ENCODE results near the gene EVA1B. TPM values are rescaled to one million over a fixed set of nuclear protein-coding genes. Genes with fewer than 3 reads are reported as not detected.

EVA1B gene
- total and polyA plus RNA-seq, 10 of the 15 experiments (the other 5 are each of a cell fraction or from before 2014, with no cell fraction given), result 0.15 to 6.4 (median 3.0) TPM; not detected in 2

DNA sequence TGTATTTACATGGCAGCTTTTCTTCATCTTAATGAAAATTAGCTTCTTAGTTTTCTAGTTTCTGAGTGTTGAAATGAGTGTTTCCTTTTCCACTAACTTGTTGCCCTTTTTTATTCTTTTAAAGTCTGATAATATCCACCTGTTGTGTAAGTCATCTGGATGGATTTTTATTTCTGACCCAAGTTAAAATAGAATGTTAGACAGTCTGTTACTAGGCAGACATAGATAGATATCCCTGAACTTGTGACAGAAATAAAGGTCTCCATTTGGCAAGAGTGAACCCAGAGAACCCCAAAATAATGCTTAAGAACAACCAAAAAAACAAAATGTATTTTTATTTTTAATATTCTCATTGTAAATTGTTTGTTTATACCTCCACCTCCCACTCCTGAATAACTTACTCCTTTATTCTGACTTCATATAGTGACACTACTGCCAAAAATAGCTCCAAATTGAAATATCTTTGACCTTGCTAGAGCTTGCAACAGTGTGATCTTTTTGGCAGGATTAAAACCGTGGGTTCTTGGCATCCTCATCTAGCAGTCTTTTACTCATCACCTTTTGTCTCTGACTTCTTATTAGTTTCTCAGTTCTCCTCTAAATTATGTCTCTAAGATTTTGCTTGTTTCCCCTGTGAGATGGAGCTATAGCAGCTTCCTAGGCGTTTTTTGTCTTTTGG lies 44.2 kb downstream of the EVA1B start:
- H3K27me3 ChIP-seq (replicated peaks in 1 of 2; ENCODE audit: control insufficient read depth in 2 of 2, insufficient read depth in 2 of 2, low read length in 1 of 2), result no peaks in the 10 kb centered on the region
- BruUV-seq (replicated peaks), result no TSS peak
- ChIA-PET CTCF (interaction anchor here (0.7 to 3.8 kb wide), 6 partner anchors 21 to 179 kb away, joined by 3 to 18 read pairs (median 4); partner anchors contain the start of gene TRAPPC3), POLR2A (interaction anchor here (0.6 to 0.9 kb wide), 4 partner anchors 20 to 947 kb away, joined by 3 to 5 read pairs (median 4); no protein-coding TSS in a partner anchor), RAD21 (ENCODE audit: unreplicated experiment) (interaction anchor here (1.3 to 1.5 kb wide), 2 partner anchors 91 to 129 kb away, joined by 4 read pairs; partner anchors contain the start of gene TRAPPC3), SMC1A (ENCODE audit: uncharacterized antibody, unreplicated experiment) (interaction anchor here (1.0 to 6.1 kb wide), 2 partner anchors 60 to 129 kb away, joined by 3 to 40 read pairs; partner anchors contain the start of gene TRAPPC3)
- 50% methylated on average over 2 of the region's 2 CpGs for WGBS (ENCODE audit: insufficient coverage, insufficient replicate concordance, low lambda C conversion rate, missing lambda C conversion rate)
- H2AFZ ChIP-seq (ENCODE audit: control insufficient read depth, low read depth, low read length), result no peak overlapping the region
- no peaks in the 10 kb centered on the region for H4K20me1 ChIP-seq (ENCODE audit: control insufficient read depth, insufficient read depth)
- TF ChIP-seq SMARCA5 (IDR thresholded peaks at IDR 0.05), result no peak
- TF ChIP-seq KLF5 (IDR thresholded peaks at IDR 0.05; ENCODE audit: partially characterized antibody), result no peak
- TF ChIP-seq TAF1 (IDR thresholded peaks at IDR 0.05; ENCODE audit: borderline replicate concordance, low read depth, low read length), result no peak
- TF ChIP-seq IRF4 (IDR thresholded peaks at IDR 0.05; ENCODE audit: low read depth, low read length), result no peak
- TF ChIP-seq, protein P1, sequence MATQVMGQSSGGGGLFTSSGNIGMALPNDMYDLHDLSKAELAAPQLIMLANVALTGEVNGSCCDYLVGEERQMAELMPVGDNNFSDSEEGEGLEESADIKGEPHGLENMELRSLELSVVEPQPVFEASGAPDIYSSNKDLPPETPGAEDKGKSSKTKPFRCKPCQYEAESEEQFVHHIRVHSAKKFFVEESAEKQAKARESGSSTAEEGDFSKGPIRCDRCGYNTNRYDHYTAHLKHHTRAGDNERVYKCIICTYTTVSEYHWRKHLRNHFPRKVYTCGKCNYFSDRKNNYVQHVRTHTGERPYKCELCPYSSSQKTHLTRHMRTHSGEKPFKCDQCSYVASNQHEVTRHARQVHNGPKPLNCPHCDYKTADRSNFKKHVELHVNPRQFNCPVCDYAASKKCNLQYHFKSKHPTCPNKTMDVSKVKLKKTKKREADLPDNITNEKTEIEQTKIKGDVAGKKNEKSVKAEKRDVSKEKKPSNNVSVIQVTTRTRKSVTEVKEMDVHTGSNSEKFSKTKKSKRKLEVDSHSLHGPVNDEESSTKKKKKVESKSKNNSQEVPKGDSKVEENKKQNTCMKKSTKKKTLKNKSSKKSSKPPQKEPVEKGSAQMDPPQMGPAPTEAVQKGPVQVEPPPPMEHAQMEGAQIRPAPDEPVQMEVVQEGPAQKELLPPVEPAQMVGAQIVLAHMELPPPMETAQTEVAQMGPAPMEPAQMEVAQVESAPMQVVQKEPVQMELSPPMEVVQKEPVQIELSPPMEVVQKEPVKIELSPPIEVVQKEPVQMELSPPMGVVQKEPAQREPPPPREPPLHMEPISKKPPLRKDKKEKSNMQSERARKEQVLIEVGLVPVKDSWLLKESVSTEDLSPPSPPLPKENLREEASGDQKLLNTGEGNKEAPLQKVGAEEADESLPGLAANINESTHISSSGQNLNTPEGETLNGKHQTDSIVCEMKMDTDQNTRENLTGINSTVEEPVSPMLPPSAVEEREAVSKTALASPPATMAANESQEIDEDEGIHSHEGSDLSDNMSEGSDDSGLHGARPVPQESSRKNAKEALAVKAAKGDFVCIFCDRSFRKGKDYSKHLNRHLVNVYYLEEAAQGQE (IDR thresholded peaks at IDR 0.05; ENCODE audit: low read depth, low read length), result no peak
- no peak for TF ChIP-seq RELA (IDR thresholded peaks at IDR 0.05; ENCODE audit: borderline replicate concordance, partially characterized antibody)
- TF ChIP-seq, protein P2, sequence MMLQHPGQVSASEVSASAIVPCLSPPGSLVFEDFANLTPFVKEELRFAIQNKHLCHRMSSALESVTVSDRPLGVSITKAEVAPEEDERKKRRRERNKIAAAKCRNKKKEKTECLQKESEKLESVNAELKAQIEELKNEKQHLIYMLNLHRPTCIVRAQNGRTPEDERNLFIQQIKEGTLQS (IDR thresholded peaks at IDR 0.05; ENCODE audit: borderline replicate concordance, extremely low read depth, low read depth, low read length), result no peak
- TF ChIP-seq RAD21 (IDR thresholded peaks at IDR 0.05; ENCODE audit: insufficient read depth, low read depth, low read length), result no peak
- TF ChIP-seq, protein P3, sequence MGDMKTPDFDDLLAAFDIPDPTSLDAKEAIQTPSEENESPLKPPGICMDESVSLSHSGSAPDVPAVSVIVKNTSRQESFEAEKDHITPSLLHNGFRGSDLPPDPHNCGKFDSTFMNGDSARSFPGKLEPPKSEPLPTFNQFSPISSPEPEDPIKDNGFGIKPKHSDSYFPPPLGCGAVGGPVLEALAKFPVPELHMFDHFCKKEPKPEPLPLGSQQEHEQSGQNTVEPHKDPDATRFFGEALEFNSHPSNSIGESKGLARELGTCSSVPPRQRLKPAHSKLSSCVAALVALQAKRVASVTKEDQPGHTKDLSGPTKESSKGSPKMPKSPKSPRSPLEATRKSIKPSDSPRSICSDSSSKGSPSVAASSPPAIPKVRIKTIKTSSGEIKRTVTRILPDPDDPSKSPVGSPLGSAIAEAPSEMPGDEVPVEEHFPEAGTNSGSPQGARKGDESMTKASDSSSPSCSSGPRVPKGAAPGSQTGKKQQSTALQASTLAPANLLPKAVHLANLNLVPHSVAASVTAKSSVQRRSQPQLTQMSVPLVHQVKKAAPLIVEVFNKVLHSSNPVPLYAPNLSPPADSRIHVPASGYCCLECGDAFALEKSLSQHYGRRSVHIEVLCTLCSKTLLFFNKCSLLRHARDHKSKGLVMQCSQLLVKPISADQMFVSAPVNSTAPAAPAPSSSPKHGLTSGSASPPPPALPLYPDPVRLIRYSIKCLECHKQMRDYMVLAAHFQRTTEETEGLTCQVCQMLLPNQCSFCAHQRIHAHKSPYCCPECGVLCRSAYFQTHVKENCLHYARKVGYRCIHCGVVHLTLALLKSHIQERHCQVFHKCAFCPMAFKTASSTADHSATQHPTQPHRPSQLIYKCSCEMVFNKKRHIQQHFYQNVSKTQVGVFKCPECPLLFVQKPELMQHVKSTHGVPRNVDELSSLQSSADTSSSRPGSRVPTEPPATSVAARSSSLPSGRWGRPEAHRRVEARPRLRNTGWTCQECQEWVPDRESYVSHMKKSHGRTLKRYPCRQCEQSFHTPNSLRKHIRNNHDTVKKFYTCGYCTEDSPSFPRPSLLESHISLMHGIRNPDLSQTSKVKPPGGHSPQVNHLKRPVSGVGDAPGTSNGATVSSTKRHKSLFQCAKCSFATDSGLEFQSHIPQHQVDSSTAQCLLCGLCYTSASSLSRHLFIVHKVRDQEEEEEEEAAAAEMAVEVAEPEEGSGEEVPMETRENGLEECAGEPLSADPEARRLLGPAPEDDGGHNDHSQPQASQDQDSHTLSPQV (IDR thresholded peaks at IDR 0.05), result no peak
- no peak for TF ChIP-seq FOXK2 (IDR thresholded peaks at IDR 0.05)
- TF ChIP-seq EED (IDR thresholded peaks at IDR 0.05; ENCODE audit: low read depth), result no peak
- no peak for TF ChIP-seq NR2C2 (IDR thresholded peaks at IDR 0.05; ENCODE audit: borderline replicate concordance, control insufficient read depth, insufficient read length, low read depth)
- TF ChIP-seq CEBPB (IDR thresholded peaks at IDR 0.05; ENCODE audit: borderline replicate concordance in 1 of 2, low read depth in 2 of 2, low read length in 2 of 2), result no peak
- 0 out of 2 replicates have a peak overlapping the region, but pooled peaks have one; percentile 9 for H3K4me2 ChIP-seq (ENCODE audit: control insufficient read depth, insufficient read depth)
- DNase-seq (ENCODE audit: low read depth, low spot score), result no peak
- peak overlapping the region; percentile 18 for H3K27ac ChIP-seq (ENCODE audit: control insufficient read depth, insufficient read depth)
- FAIRE-seq, result no peak
- H3K9me3 ChIP-seq (replicated peaks; ENCODE audit: control insufficient read depth, insufficient read depth, low read length), result no peaks in the 10 kb centered on the region
- H3K4me3 ChIP-seq, result no peak overlapping the region
- no peak for ATAC-seq
- no peaks in the 10 kb centered on the region for H3K4me1 ChIP-seq (ENCODE audit: control insufficient read depth, insufficient read depth, low read length)
- peaks cover 15% of the 10 kb centered on the region for H3K79me2 ChIP-seq (ENCODE audit: control insufficient read depth, insufficient read depth, low read length)
- intact Hi-C loops (cut with micrococcal nuclease; ENCODE audit: unreplicated experiment), result no loop called here
- H3K9ac ChIP-seq (ENCODE audit: control insufficient read depth, insufficient read depth, low read length), result no peak overlapping the region
- in situ Hi-C loops (cut with MboI), result no loop called here
- H3K36me3 ChIP-seq (ENCODE audit: control insufficient read depth in 2 of 2, insufficient read depth in 2 of 2, low read length in 1 of 2), result peaks cover 4 to 14% of the 10 kb centered on the region in 2 experiments

Data from GM12878 (cell line).